Endothelial cell of umbilical vein (primary cell): ENCODE results near the gene TRMT2A. TPM values are rescaled to one million over a fixed set of nuclear protein-coding genes. Genes with fewer than 3 reads are reported as not detected.

Source experiments
- BruUV-seq: library from RNA; stranded (reverse); fragments of 400-500 nt; replicated peaks from 2 replicates; lab custom pipeline; 2021; lab: Mats Ljungman, UMichigan
- CTCF ChIA-PET: fragments of 300-600, 350-600 bp; sonication (Branson Sonifier 250); formaldehyde crosslinking; loops from one replicate; lab custom pipeline; 2021; ENCODE audit warnings: antibody characterized with exemption, inconsistent platforms; lab: Charles Lee
- POLR2A ChIA-PET: fragments of 300-600, 350-600 bp; sonication (Branson Sonifier 250); formaldehyde crosslinking; loops from one replicate; lab custom pipeline; 2021; ENCODE audit warnings: antibody characterized with exemption, inconsistent platforms; lab: Charles Lee
- DNase-seq: peaks from one replicate; pipeline ENCODE4 v3.0.0-alpha.2; 2011; ENCODE audit warnings: low read depth, low spot score
- FAIRE-seq: peaks from 2 replicates; lab custom pipeline; 2011; peaks lifted over from hg19 to GRCh38; lab: Jason Lieb, UNC
- H2AFZ ChIP-seq: 2 replicates; pipeline ENCODE4 v1.6.0; 2012; ENCODE audit warnings: low read depth, low read length, control low read depth, inconsistent platforms
- H3K27ac ChIP-seq: 2 replicates; pipeline ENCODE4 v1.5.1; 2011; ENCODE audit warnings: low read depth, mild to moderate bottlenecking, control low read depth, low read length, moderate library complexity; ENCODE audit not compliant: insufficient read depth
- H3K27me3 ChIP-seq, 2 experiments: 2 replicates each; pipeline versions ENCODE4 v1.6.0 to v1.6.1; 2011; ENCODE audit warnings: low read length in 2 of 2, mixed read lengths in 1 of 2; ENCODE audit not compliant: control insufficient read depth in 2 of 2, insufficient read depth in 2 of 2
- H3K36me3 ChIP-seq, 2 experiments: 2 replicates in 1 of 2; 3 replicates in 1 of 2; pipeline ENCODE4 v1.5.1; 2011; ENCODE audit warnings: low read length in 2 of 2, mild to moderate bottlenecking in 1 of 2, moderate library complexity in 1 of 2; ENCODE audit not compliant: control insufficient read depth in 2 of 2, insufficient read depth in 2 of 2; ENCODE audit errors: extremely low read depth in 1 of 2
- H3K4me1 ChIP-seq: 3 replicates; pipeline ENCODE4 v1.5.1; 2011; ENCODE audit warnings: mild to moderate bottlenecking, low read length; ENCODE audit not compliant: control insufficient read depth, insufficient read depth; ENCODE audit errors: extremely low read depth
- H3K4me2 ChIP-seq: 2 replicates; pipeline ENCODE4 v1.6.1; 2011; ENCODE audit warnings: low read length, control low read depth, mixed read lengths; ENCODE audit not compliant: insufficient read depth
- H3K4me3 ChIP-seq, 3 experiments: fragments of 200-600 bp in 1 of 3; sonication (generic), shearing (Covaris generic) in 1 of 3; replicated peaks in 1 of 3; 2 replicates each; pipeline ENCODE4 v1.5.1; 2011 to 2016; ENCODE audit warnings: control low read depth in 3 of 3, low read length in 3 of 3, mild to moderate bottlenecking in 2 of 3, inconsistent platforms in 1 of 3, low read depth in 1 of 3, moderate library complexity in 1 of 3; ENCODE audit not compliant: insufficient read depth in 1 of 3
- H3K79me2 ChIP-seq: 2 replicates; pipeline ENCODE4 v1.6.0; 2012; ENCODE audit warnings: low read length, inconsistent platforms; ENCODE audit not compliant: control insufficient read depth, insufficient read depth
- H3K9ac ChIP-seq: replicated peaks from 2 replicates; pipeline ENCODE3; 2011; ENCODE audit warnings: low read length, control low read depth; ENCODE audit not compliant: insufficient read depth; ENCODE audit errors: extremely low read depth
- H3K9me1 ChIP-seq: replicated peaks from 3 replicates; pipeline ENCODE4 v1.6.0; 2011; ENCODE audit warnings: mild to moderate bottlenecking, low read length; ENCODE audit not compliant: control insufficient read depth, insufficient read depth; ENCODE audit errors: extremely low read depth
- H3K9me3 ChIP-seq: replicated peaks from 2 replicates; pipeline ENCODE4 v1.5.1; 2012; ENCODE audit warnings: low read length, inconsistent platforms; ENCODE audit not compliant: control insufficient read depth, insufficient read depth
- H4K20me1 ChIP-seq: replicated peaks from 2 replicates; pipeline ENCODE3; 2011; ENCODE audit warnings: mild to moderate bottlenecking, low read length; ENCODE audit not compliant: control insufficient read depth, insufficient read depth; ENCODE audit errors: extremely low read depth
- EZH2 ChIP-seq: IDR thresholded peaks from 2 replicates; pipeline ENCODE4 v1.6.1; 2012; ENCODE audit warnings: borderline replicate concordance, low read depth, mild to moderate bottlenecking, moderate library complexity, low read length, inconsistent platforms; ENCODE audit not compliant: severe bottlenecking
- FOS ChIP-seq: IDR thresholded peaks from 2 replicates; pipeline ENCODE4 v1.6.1; 2011; ENCODE audit warnings: mild to moderate bottlenecking, low read length, moderate library complexity, borderline replicate concordance; ENCODE audit not compliant: insufficient read depth
- GATA2 ChIP-seq: IDR thresholded peaks from 2 replicates; pipeline ENCODE4 v1.7.0; 2011; ENCODE audit warnings: low read depth, mild to moderate bottlenecking, moderate library complexity, mixed read lengths, low read length; ENCODE audit not compliant: insufficient read length, insufficient read depth
- JUN ChIP-seq: IDR thresholded peaks from 2 replicates; pipeline ENCODE4 v1.6.1; 2011; ENCODE audit warnings: borderline replicate concordance, low read depth; ENCODE audit not compliant: insufficient read length, insufficient read depth
- MYC ChIP-seq: IDR thresholded peaks from one replicate; pipeline ENCODE4 v1.6.1; 2011; ENCODE audit warnings: mild to moderate bottlenecking, low read depth, low read length
- POLR2A ChIP-seq: IDR thresholded peaks from 2 replicates; pipeline ENCODE4 v1.6.1; 2012; ENCODE audit warnings: low read depth, mild to moderate bottlenecking, control low read depth, low read length
- POLR2AphosphoS5 ChIP-seq: IDR thresholded peaks from 2 replicates; pipeline ENCODE4 v1.6.1; 2012; ENCODE audit warnings: low read depth, mild to moderate bottlenecking, control low read depth, low read length, moderate library complexity; ENCODE audit not compliant: insufficient read depth
- dilution Hi-C: fragments of 300-500 bp; cut with MboI; formaldehyde crosslinking; loops from one replicate; pipeline ENCODE4 v1.15.0; 2019; ENCODE audit warnings: low sequenced_read_pairs; ENCODE audit not compliant: extremely low pct_ligation_motif_present
- intact Hi-C: fragments of 100-400 bp; cut with micrococcal nuclease; formaldehyde crosslinking; loops from one replicate; pipeline ENCODE4 v1.10.0; 2022
- polyA plus RNA-seq, 4 experiments: library from polyadenylated mRNA; depleted of rRNA in 3 of 4; stranded (reverse) in 3 of 4; unstranded in 1 of 4; fragments of >200 nt; gene quantifications; 2 replicates each; pipeline versions ENCODE4 v1.2.1 to v1.2.3, GENCODE V29; 2011 to 2012; ENCODE audit warnings: missing spikeins in 1 of 4
- total RNA-seq: library from RNA; stranded (reverse); gene quantifications from 2 replicates; pipeline ENCODE4 v1.2.3, GENCODE V29; 2021
- TF ChIP-seq, protein P1 (sequence below): IDR thresholded peaks from 2 replicates; pipeline ENCODE4 v1.6.1; 2011; ENCODE audit not compliant: insufficient read depth, insufficient read length
- TF ChIP-seq, protein P2 (sequence below), 2 donors: IDR thresholded peaks; 1 replicate in 1 of 2; 2 replicates in 1 of 2; pipeline ENCODE4 v1.5.1; 2011; ENCODE audit warnings: low read length in 2 of 2, mild to moderate bottlenecking in 2 of 2, moderate library complexity in 2 of 2, control low read depth in 1 of 2, inconsistent platforms in 1 of 2, low read depth in 1 of 2; ENCODE audit not compliant: insufficient read depth in 1 of 2; ENCODE audit errors: extremely low read depth in 1 of 2

TRMT2A gene
- total and polyA plus RNA-seq, 2 donors (not counting 3 experiments of a cell fraction or from before 2014, with no cell fraction given), result 51.2 to 61.9 TPM

DNA sequence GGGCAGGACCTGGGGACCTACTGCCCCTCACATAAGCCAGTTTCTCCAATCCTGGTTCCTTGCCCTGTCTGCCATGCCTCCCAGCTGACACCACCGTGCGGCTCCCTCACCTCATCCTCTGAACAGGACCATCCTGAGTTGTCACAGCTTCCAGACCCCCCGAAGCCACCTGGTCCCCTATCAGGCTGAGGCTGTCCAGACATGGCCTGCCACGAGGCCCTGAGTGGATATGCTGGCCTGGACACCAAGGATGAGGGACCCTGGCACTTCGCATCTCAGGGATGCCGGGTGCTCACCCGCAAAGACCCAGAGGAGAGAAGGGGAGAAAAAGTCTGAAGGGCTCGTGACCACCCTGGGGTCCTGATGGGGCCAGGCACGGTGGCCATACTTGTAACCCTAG is 49.7 kb upstream of the TRMT2A start:
- CTCF ChIA-PET, result interaction anchor here (0.6 kb wide), 1 partner anchor 10 kb away, joined by 3 read pairs; no protein-coding TSS in a partner anchor
- dilution Hi-C loops, result no loop called here

More for the DNA sequence above, 49.7 kb upstream of the TRMT2A start:
- no TSS peak for BruUV-seq
- Histone ChIP-seq H3K4me1 (no peaks in the 10 kb centered on the region), H4K20me1 (no peaks in the 10 kb centered on the region), H3K9me3 (no peaks in the 10 kb centered on the region), H2AFZ (no peak overlapping the region), H3K27me3 (no peaks in the 10 kb centered on the region), H3K79me2 (no peaks in the 10 kb centered on the region), H3K27ac (no peak overlapping the region), H3K4me2 (no peak overlapping the region), H3K9ac (no peak overlapping the region), H3K36me3 (no peaks in the 10 kb centered on the region), H3K9me1 (no peaks in the 10 kb centered on the region), H3K4me3 (no peak overlapping the region)
- no peak for DNase-seq
- intact Hi-C loops, result no loop called here
- no peak for TF ChIP-seq FOS
- no peak for TF ChIP-seq POLR2AphosphoS5
- no peak for TF ChIP-seq GATA2
- no peak for TF ChIP-seq EZH2
- no peak for TF ChIP-seq POLR2A
- TF ChIP-seq MYC, result no peak
- TF ChIP-seq, protein P1, sequence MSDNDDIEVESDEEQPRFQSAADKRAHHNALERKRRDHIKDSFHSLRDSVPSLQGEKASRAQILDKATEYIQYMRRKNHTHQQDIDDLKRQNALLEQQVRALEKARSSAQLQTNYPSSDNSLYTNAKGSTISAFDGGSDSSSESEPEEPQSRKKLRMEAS, result no peak
- no peak for TF ChIP-seq JUN
- TF ChIP-seq, protein P2, sequence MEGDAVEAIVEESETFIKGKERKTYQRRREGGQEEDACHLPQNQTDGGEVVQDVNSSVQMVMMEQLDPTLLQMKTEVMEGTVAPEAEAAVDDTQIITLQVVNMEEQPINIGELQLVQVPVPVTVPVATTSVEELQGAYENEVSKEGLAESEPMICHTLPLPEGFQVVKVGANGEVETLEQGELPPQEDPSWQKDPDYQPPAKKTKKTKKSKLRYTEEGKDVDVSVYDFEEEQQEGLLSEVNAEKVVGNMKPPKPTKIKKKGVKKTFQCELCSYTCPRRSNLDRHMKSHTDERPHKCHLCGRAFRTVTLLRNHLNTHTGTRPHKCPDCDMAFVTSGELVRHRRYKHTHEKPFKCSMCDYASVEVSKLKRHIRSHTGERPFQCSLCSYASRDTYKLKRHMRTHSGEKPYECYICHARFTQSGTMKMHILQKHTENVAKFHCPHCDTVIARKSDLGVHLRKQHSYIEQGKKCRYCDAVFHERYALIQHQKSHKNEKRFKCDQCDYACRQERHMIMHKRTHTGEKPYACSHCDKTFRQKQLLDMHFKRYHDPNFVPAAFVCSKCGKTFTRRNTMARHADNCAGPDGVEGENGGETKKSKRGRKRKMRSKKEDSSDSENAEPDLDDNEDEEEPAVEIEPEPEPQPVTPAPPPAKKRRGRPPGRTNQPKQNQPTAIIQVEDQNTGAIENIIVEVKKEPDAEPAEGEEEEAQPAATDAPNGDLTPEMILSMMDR (IDR thresholded peaks at IDR 0.05; ENCODE audit: extremely low read depth in 1 of 2, insufficient read depth in 1 of 2, low read depth in 1 of 2, low read length in 2 of 2), result no peak
- POLR2A ChIA-PET, result no interaction called here
- FAIRE-seq, result no peak
